Esophagus (tissue), 2 donors: ENCODE measurements around the gene SOX13. TPM values are rescaled to one million over a fixed set of nuclear protein-coding genes. Genes with fewer than 3 reads are reported as not detected.

Experiments
- H3K27ac ChIP-seq, 2 donors: one replicate each; pipeline ENCODE4 v1.5.1; 2013; ENCODE audit warnings: low read depth in 2 of 2, mild to moderate bottlenecking in 2 of 2, inconsistent platforms in 1 of 2, low read length in 1 of 2, moderate library complexity in 1 of 2
- H3K27me3 ChIP-seq, 2 donors: one replicate each; pipeline ENCODE4 v1.6.1; 2013; ENCODE audit warnings: low read length in 2 of 2, control low read depth in 1 of 2, mild to moderate bottlenecking in 1 of 2; ENCODE audit not compliant: insufficient read depth in 2 of 2, control insufficient read depth in 1 of 2
- H3K36me3 ChIP-seq, 2 donors: one replicate each; pipeline ENCODE4 v1.6.1; 2013; ENCODE audit warnings: low read length in 1 of 2; ENCODE audit not compliant: control insufficient read depth in 2 of 2, insufficient read depth in 2 of 2
- H3K4me1 ChIP-seq, 2 donors: one replicate each; pipeline ENCODE4 v1.6.1; 2013; ENCODE audit warnings: low read length in 1 of 2; ENCODE audit not compliant: control insufficient read depth in 2 of 2, insufficient read depth in 2 of 2
- H3K4me3 ChIP-seq, 2 donors: one replicate each; pipeline ENCODE4 v1.5.1; 2013; ENCODE audit warnings: low read length in 2 of 2, mild to moderate bottlenecking in 2 of 2, low read depth in 1 of 2, moderate library complexity in 1 of 2
- H3K9me3 ChIP-seq, 2 donors: one replicate each; pipeline ENCODE4 v1.6.1; 2013; ENCODE audit warnings: mild to moderate bottlenecking in 2 of 2, low read depth in 1 of 2, low read length in 1 of 2, moderate library complexity in 1 of 2; ENCODE audit not compliant: control insufficient read depth in 2 of 2, insufficient read depth in 1 of 2
- WGBS, 2 donors: extraction: QIAGEN DNeasy Blood & Tissue Kit; methylation state at CpG; one replicate each; pipeline ENCODE4 v1.1.7; 2013; 5-methylcytosine and 5-hydroxymethylcytosine counted together
- polyA plus RNA-seq, 2 donors: library from polyadenylated mRNA; stranded (reverse); fragments of 200-250 nt; gene quantifications; one replicate each; pipeline ENCODE4 v1.2.3, GENCODE V29; 2013
- donor health status: healthy with polysubstance abuse.
- donor health status: Bipolar disorder and iron deficiency.

The SOX13 gene
- polyA plus RNA-seq, 2 donors = 6.9 to 10.4 TPM

DNA sequence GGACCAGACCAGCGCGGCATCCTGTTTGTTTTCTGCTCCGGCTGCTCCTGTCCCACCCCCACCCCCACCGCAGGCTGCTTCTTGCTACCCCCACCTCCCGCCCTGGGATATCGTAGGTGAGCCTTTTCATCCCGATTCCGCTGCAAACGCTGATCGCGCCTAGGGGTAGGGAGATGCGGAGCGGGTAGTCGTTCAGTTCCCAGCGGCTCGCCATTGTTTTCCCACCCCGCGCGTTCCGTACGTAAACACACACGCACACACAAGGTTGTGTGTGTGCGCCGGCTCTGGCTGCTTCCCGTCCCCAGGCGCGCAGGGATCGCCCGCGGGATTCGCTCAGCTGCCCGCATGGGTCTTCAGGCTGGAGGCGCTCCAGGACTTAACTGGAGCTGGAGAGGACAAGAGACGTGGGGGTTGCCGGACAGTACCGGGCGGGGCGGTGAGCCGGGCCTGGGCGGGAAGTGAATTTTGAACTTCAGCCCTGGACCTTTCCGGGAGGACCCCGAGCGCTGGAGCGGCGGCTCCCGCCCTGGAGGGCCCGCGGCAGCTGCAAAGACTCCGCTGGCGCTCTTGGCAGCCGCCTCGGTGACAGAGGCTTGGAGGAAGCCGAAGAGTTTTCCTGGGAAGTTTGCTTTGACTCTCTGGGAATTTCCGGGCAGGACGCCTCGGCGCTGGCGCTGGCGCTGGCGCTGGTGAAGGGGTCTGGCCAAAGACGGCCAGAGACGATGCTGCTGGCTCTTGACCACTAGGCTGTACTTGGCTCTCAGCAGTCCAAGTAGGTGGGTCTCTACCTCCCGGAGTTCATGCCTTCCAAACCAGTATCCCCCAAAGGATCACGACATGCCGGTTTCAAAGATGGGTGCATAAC lies 1.6 kb downstream of the SOX13 start:
- Histone ChIP-seq H3K4me1 (peaks cover under 1 to 20% of the 10 kb centered on the region in 2 donors), H3K36me3 (no peaks in the 10 kb centered on the region), H3K4me3 (peak overlapping the region; percentile 64 to 79), H3K9me3 (no peaks in the 10 kb centered on the region), H3K27me3 (no peaks in the 10 kb centered on the region), H3K27ac (peak overlapping the region; percentile 80 to 93)
- WGBS, 2 donors = 1% methylated on average over 64 to 65 of the region's 65 CpGs

- 7% methylated on average over 31 of the region's 31 CpGs for WGBS, 2 donors
- Histone ChIP-seq H3K4me3 (peak overlapping the region; percentile 64 to 79), H3K9me3 (no peaks in the 10 kb centered on the region), H3K4me1 (peaks cover 5 to 26% of the 10 kb centered on the region in 2 donors), H3K27me3 (no peaks in the 10 kb centered on the region), H3K27ac (peak overlapping the region; percentile 80 to 93), H3K36me3 (no peaks in the 10 kb centered on the region)
Measured at GRCh38 chr1:204075139-204075521, 2.2 kb downstream of the SOX13 start.

DNA sequence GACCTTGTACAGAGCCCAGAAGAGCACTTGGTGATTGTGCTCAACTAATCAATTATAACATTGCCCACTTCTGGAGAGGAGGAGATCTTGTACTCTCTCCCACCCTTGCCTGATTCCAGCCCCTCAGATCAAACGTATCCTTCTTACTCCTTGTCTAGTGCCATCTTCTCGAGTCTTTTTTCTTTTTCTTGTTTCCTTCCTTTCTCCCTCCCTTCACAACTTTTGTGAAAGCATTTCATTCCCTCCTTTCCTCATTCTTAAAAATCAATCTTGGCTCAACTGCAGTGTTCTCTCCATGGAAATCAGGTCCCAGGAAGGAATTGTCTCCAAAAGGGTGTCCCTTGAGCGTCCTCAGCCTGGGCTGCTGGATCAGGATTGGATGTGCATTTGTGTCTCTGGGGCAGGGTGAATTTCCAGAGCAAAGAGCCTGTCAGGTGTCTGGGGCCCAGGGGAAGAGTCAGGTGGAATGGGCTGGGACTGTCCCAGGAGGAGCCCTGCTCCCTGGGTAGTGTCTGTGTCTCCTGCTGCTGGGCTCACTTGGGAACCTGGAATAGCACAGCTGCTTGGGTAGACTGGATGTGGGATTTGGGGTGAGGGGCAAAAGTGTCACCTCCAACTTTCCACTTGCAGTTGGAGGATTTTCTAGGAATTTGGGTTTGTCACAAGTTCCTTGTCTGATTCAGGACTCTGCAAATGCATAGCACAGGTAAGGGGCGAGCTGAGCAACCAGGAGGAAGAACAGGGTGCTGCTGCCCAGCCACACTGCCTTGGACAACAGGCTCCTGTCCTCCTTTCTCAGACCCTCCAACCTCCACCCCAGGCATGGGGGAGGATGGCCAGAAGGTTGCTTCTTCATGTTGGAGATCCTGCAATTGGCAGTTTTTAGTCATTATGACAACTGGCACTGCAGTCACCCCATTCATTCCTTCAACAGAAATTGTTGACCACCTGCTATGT lies 3.3 kb downstream of the SOX13 start:
- H3K4me1 ChIP-seq = peaks cover 5 to 27% of the 10 kb centered on the region in 2 donors
- H3K36me3 ChIP-seq = no peaks in the 10 kb centered on the region
- H3K27me3 ChIP-seq = no peaks in the 10 kb centered on the region
- no peaks in the 10 kb centered on the region for H3K9me3 ChIP-seq
- no peak overlapping the region for H3K4me3 ChIP-seq
- 72 to 76% methylated on average over 4 of the region's 4 CpGs for WGBS, 2 donors
- H3K27ac ChIP-seq = no peak overlapping the region

GRCh38 chr1:204076891-204077290 lies 4.0 kb downstream of the SOX13 start:
- Histone ChIP-seq H3K4me3 (no peak overlapping the region), H3K36me3 (no peaks in the 10 kb centered on the region), H3K27ac (no peak overlapping the region), H3K4me1 (peaks cover 9 to 29% of the 10 kb centered on the region in 2 donors), H3K9me3 (no peaks in the 10 kb centered on the region), H3K27me3 (no peaks in the 10 kb centered on the region)
- WGBS, 2 donors = 90 to 94% methylated on average over 1 of the region's 1 CpG

DNA sequence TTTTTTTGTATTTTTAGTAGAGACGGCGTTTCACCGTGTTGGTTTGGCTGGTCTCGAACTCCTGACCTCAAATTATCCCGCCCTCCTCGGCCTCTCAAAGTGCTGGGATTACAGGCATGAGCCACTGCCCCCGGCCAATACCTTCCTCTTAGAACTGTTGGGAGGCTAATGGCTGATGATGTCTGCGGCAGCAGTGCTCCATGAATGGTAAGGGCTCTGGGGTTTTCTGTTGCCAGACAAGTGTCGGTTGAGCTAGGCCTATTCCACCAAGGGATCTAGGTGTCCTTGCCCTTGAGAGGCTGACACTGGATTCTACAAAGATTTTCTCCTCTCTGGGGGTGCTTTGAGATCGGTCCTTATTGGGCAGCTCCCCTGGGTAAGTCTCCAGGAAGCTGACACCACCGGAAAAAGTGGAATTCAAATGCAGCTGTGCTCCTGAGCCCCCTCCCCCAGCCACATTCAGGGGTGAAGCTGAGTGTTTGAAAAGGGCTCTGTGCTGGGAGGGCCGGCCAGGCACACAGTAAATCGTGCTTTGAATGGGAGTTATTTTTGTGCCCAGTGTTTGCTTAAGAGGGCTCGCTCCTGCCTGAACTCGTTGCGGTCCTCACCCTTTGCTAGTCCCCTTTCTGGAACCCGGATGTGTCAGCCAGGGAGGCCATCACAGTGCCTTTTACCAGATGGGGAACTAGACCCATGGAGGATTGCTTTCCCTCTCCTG lies 5.2 kb downstream of the SOX13 start:
- no peaks in the 10 kb centered on the region for H3K27me3 ChIP-seq
- H3K4me3 ChIP-seq = no peak overlapping the region
- peak overlapping the region; percentile 87 to 88 for H3K27ac ChIP-seq
- no peaks in the 10 kb centered on the region for H3K36me3 ChIP-seq
- peaks cover 9 to 29% of the 10 kb centered on the region in 2 donors for H3K4me1 ChIP-seq
- no peaks in the 10 kb centered on the region for H3K9me3 ChIP-seq
- WGBS, 2 donors = 41 to 49% methylated on average over 17 of the region's 17 CpGs

DNA sequence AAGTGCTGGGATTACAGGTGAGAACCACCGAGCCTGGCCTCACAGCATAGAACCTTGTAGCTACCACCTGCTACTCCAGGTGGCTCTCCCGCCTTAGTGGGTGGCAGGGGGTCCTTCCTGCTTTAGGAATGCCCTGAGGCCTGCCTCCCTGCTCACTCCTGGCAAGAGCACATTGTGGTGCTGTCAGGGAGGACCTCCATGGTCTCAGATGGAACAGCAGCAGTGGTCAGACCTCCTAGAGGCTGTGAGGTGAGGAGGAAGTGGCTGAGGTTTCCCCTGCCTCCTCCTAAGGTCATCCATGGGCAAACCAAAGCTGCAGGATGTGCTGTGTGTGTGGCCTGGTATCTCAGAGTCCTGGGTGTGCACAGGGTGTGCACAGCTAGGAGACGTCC lies 6.7 kb downstream of the SOX13 start:
- H3K4me1 ChIP-seq = peaks cover 16 to 43% of the 10 kb centered on the region in 2 donors
- no peaks in the 10 kb centered on the region for H3K9me3 ChIP-seq
- no peaks in the 10 kb centered on the region for H3K27me3 ChIP-seq
- no peak overlapping the region for H3K4me3 ChIP-seq
- H3K36me3 ChIP-seq = peaks cover 0 to 2% of the 10 kb centered on the region in 2 donors
- 61 to 64% methylated on average over 3 of the region's 3 CpGs for whole genome bisulfite sequencing, 2 donors
- peak overlapping the region; percentile 67 to 83 for H3K27ac ChIP-seq

- H3K4me3 ChIP-seq = no peak overlapping the region
- H3K9me3 ChIP-seq = no peaks in the 10 kb centered on the region
- H3K27me3 ChIP-seq = no peaks in the 10 kb centered on the region
- H3K4me1 ChIP-seq = peaks cover 16 to 42% of the 10 kb centered on the region in 2 donors
- WGBS, 2 donors = 34% methylated on average over 8 of the region's 8 CpGs
- H3K36me3 ChIP-seq = peaks cover 0 to 2% of the 10 kb centered on the region in 2 donors
- H3K27ac ChIP-seq = peak overlapping the region; percentile 67 to 83
Measured at GRCh38 chr1:204080163-204080903, 7.4 kb downstream of the SOX13 start.

DNA sequence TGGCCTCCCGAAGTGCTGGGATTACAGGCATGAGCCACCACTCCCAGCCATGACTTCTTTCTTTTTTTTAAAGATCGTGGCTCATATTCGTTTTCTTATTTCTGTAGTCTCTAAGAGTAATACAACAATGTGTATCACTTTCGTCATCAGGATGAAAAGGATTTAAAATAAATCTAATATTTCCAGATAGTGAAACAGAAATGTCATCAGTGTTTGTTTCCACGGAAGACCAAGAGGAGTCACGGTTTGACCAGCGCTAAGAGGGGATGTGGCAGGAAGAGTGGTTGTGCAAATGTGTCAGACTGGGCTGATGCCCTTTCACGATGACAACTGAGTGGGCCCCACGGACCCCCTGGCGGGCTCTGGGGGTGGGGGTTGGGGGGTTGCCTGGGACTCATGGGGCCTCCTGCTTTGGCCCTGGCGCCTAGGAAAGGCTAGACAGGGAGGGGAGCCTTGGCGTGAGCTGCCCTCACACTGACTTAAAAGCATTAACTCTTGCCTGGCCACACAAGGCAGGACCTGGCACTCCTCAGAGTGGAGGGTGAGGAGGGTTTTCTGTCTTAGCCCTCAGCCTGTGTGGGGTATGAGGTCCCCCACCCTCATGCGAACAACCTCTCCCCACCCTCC lies 8.4 kb downstream of the SOX13 start:
- H3K27me3 ChIP-seq = no peaks in the 10 kb centered on the region
- H3K4me1 ChIP-seq = peaks cover 16 to 39% of the 10 kb centered on the region in 2 donors
- 37 to 42% methylated on average over 13 of the region's 13 CpGs for WGBS, 2 donors
- H3K4me3 ChIP-seq = no peak overlapping the region
- H3K9me3 ChIP-seq = no peaks in the 10 kb centered on the region
- peak overlapping the region; percentile 18 to 57 for H3K27ac ChIP-seq
- peaks cover 0 to 2% of the 10 kb centered on the region in 2 donors for H3K36me3 ChIP-seq
